ENCODE results near the gene SPDYE6.
A peak's percentile ranks its signal among the peaks of the same experiment; 100 is the strongest.
"Not testable (repeated sequence)": the region's sequence is repeated elsewhere in the genome, so short reads cannot be mapped to it uniquely, and the experiment has no call there.

DNA sequence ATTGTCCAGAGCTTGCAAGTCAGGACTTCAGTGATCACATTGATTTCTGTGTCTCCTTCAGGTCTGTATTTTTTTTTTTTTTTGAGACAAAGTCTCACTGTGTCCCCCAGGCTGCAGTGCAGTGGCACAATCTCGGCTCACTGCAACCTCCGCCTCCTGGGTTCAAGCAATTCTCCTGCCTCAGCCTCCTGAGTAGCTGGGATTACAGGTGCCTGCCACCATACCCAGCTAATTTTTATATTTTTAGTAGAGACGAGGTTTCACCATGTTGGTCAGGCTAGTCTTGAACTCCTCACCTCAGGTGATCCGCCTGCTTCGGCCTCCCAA is 48.6 kb upstream of the SPDYE6 start:
- TF ChIP-seq, protein P1, sequence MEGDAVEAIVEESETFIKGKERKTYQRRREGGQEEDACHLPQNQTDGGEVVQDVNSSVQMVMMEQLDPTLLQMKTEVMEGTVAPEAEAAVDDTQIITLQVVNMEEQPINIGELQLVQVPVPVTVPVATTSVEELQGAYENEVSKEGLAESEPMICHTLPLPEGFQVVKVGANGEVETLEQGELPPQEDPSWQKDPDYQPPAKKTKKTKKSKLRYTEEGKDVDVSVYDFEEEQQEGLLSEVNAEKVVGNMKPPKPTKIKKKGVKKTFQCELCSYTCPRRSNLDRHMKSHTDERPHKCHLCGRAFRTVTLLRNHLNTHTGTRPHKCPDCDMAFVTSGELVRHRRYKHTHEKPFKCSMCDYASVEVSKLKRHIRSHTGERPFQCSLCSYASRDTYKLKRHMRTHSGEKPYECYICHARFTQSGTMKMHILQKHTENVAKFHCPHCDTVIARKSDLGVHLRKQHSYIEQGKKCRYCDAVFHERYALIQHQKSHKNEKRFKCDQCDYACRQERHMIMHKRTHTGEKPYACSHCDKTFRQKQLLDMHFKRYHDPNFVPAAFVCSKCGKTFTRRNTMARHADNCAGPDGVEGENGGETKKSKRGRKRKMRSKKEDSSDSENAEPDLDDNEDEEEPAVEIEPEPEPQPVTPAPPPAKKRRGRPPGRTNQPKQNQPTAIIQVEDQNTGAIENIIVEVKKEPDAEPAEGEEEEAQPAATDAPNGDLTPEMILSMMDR (conservative IDR thresholded peaks at IDR 0.05), result peak; percentile 24
- not testable (repeated sequence) for TF ChIP-seq EZH2 (IDR thresholded peaks at IDR 0.05; ENCODE audit: low read depth)
